ENCODE results near the gene ZFAND5.

Gene ZFAND5, protein sequence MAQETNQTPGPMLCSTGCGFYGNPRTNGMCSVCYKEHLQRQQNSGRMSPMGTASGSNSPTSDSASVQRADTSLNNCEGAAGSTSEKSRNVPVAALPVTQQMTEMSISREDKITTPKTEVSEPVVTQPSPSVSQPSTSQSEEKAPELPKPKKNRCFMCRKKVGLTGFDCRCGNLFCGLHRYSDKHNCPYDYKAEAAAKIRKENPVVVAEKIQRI

DNA sequence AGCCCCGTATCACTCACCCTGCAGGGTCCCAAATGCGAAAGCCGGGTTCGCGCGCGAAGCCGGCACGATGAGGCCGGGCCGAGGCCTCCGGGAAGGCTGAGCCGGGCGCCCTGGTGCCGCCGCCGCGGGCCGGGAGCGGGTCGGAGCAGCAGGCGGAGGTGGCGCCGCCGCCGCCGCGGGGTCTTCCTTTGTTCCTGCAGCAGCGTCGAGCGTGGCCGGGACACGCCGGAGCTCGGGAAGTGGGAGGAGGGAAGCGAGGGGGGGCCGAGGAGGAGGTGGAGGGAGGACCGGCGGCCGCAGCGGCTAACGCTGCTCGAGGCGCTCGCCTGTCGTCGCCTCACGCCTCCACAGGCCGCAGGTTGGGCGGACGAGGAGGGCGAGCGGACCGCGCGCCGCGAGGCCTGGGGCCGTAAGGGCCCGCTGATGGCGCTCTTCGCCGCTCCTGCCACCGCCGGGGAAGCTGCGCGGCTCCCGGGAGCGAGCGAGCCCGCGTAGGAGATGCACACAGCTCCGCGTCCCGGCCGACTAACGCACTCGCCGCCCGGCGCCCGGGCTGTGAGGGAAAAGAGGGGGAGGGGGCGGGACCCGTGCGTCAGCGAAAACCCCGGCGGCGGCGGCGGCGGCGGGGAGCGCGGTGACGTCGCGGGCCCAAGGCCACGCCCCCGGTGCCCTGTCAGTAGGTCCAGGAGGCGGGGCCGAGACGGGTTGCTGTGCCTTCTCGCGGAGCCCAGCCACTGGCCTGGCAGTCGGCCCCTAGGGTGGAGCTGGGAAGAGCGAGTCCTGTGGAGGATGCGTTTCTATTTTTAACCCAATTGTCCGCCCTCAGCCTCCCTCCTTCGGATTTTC, at the start of gene ZFAND5:
Gene ZFAND5, minus strand, starts transcription at position 530 of the 846 bp plus-strand sequence. CDS start 4,430 bp downstream, outside the sequence.
- peak; percentile 79 for DNase-seq (ENCODE audit: low read depth)

DNA sequence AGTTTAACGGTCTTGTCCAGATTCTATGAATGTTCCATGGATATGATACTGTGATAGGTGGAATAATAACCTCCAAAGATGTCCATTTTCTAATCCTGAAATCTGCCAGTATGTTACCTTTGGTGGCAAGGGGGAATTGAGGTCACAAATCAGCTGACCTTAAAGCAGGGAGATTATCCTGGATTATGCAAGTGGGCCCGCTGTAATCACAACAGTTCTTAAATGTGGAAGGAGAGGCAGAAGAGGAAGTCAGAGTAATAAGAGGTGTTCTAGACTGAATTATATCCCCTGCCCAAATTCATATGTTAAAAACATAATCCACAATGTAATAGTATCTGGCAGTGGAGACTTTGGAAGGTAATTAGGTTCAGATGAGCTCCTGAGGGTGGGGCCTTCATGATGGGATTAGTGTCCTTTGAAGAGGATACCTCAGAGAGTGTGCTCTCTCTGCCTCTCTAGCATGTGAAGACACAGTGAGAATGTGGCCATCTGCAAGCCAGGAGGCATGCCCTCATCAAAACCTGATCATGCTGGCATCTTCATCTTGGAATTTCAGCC, 47.6 kb upstream of the ZFAND5 start:
- no peak for DNase-seq (ENCODE audit: low read depth)

DNA sequence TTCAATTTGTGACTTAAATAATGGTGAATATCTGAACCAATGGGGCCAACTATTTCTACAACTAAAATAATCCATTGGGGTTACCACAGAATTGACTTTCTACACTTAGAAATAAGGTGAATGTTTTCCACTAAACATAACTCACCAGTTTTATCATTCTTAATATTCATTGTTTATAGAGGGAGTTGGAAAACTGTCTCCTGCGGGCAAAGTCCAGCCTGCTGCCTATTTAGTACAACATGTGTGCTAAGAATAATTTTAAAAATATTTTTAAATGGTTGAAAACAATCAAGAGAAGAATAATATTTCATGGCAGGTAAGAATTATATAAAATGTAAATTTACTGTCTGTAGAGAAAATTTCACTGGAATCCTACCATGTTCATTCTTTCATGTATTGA, 45.2 kb upstream of the ZFAND5 start:
- DNase-seq (ENCODE audit: low read depth), result no peak

- no peak for DNase-seq (ENCODE audit: low read depth)
Measured at GRCh38 chr9:72407114-72407513, 42.1 kb upstream of the ZFAND5 start.

DNA sequence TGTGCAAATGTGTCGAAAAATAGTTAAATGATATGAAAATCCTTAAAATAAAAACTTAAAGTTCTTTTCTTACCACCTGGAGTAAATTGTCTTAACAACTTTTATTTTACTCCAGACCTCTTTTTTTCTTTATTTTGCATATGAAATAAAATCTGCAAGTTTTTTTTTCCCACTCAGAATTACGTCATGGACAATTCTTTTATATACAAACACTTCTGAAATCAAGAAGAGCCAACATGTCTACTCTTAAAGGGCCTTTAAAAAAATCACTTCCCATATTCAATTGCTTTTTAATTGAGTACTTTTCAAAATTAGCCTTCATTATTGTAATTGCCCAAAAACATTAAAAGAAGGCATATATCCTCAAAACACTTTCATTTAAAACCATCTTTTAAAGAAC, 37.7 kb upstream of the ZFAND5 start:
- DNase-seq (ENCODE audit: low read depth), result no peak

- DNase-seq (ENCODE audit: low read depth), result no peak
Measured at GRCh38 chr9:72401396-72401795, 36.4 kb upstream of the ZFAND5 start.

DNA sequence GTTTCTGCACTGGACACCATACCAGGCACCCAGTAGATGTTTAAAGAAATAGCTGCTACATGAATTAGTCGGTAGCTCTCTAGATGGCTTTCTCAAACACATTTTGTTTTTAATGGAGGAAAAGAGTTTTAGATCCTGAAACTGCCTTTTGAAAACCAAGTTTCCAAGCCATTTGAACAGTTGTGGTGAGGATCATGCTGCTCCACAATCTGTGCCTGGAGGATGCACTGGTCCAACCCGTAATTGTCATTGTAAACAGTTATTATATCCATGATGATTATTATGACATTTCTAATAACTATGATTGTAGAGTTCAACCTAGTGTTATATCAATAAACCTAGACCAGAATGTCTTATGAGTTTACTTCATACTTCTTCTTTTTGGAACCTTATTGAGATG, 35.9 kb upstream of the ZFAND5 start:
- no peak for DNase-seq (ENCODE audit: low read depth)

DNA sequence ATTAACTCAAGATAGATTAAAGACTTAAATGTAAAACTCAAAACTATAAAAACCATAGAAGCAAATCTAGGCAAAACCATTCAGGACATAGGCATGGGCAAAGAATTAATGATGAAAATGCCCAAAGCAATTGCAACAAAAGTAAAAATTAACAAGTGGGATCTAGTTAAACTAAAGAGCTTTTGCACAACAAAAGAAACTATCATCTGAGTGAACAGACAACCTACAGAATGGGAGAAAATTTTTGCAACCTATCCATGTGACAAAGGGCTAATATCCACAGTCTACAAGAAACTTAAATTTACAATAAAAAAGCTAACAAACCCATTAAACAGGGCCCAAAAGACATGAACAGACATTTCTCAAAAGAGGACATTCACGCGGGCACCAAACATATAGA, 34.4 kb upstream of the ZFAND5 start:
- DNase-seq (ENCODE audit: low read depth), result no peak

DNA sequence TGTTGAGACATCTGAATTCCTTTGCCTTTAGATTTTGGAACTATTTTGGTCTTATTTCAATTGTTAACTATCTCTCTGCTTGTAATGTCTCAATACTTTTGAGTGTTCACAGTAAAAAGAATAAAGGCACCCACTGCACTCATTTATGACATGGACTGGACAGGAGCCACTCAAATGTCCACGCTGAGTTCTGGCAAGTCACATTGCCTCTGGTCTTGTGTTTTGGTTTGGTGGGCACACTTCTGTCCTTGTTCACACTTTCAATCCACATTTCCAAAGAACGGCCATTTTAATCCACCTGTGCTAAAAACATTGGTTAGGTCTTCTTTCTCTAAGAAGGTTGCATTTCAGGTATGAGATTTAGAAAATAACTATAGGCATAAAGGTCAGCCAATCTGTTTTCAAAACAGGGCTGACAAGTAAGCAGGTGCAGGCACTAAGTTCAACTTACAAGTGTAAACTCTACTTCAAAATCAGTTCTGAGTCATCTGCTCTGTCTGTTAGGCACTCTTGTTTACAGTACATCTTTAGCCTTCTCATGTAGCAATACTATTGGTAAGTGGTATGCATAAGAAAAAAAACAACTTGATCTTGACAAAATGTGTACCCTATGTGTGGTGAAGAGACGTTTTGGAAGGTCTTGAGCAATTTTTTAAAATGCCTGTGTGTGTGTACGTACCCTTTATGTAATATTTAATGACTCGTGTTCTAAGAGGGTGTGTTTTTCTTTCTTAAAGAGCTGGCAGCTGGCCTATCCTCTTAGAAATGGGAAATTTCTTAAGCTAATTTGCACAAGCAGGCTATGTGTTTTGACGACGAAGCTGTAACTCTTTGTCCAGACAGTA, 31.5 kb upstream of the ZFAND5 start:
- DNase-seq (ENCODE audit: low read depth), result no peak

DNA sequence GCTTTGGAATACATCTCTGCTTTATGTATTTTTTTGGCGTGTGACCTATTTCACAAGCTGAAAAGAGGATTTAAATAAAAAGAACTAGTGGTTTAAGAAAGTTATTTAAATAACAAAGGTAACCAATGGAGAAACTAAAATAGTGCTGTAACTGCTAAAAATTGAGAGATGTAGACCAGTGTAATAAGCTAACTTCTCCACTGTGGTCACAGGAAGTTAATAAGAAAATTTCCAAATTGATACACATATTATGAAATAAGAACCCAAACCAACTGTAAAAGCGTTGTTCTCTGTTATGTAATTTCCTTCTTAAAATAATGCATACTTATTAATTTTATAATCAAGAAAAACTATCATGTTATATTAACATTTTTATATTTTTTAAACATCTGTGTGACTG, 29.1 kb upstream of the ZFAND5 start:
- no peak for DNase-seq (ENCODE audit: low read depth)

GRCh38 chr9:72390907-72391306, 25.9 kb upstream of the ZFAND5 start:
- DNase-seq (ENCODE audit: low read depth), result no peak

- DNase-seq (ENCODE audit: low read depth), result no peak
Measured at GRCh38 chr9:72386186-72386585, 21.2 kb upstream of the ZFAND5 start.

DNA sequence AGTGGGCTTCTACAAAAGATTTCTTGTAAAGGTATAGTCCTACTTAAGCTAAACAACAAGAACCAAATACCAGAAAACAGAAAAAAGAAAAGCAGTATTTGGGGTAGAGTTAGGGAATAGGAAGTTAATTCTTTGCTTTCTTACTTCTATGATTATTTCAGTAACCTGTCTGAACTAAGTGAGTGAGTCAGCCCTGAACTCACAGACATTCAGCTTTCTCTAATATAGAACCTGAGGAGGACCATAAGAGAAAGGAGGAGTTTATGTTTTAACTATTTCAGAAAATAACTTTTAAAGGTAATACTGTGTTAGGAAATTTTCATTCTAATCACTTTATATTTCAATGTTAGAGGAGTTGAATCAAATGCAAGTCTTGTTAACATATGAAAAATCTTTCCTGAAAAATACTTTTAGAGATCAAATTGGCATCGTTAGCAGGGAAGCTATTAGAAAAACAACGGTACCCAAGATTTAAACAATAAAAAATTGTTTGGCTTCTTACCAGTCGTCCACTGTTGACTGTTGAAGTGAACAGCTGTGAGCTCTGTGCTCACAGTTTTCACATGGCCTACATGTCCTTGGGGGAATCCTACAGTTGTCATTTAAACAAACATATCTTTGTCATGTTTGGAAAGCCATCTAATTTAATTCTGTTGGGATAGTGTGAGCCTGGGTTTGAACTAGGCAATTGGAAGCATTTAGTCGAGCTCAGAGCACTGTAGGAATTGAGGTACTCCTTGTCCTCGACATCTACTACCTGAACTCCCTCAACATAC, 19.9 kb upstream of the ZFAND5 start:
- DNase-seq (ENCODE audit: low read depth), result no peak

DNA sequence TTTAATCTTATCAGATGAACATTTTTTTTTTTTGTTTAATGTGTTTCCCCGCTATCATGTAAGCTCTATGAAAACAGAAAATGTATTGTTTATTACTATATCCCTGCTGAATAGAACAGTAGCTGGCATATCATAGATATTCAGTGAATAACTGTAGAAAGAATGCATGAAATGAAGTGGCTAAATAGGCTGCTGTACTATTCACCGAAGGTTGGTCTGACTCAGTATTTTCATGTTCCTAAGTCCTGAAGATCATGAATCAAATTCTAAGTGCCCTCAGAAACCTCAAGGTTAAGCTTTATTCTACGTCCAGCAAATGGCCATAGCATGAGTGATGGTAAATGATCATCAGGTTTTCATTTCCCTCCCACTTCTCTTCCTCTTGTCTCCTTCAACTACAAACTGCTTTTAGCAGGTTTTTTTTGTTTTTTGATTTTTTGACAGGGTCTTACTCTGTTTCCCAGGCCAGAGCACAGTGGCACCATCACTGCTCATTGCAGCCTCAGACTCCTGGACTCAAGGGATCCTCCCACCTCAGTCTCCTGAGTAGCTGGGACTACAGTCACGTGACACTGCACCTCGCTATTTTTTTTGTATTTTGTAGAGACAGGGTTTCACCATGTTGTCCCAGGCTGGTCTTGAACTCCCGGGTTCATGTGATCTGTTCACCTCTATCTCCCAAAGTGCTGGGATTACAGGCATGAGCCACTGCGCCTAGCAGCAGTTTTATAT, 19.1 kb upstream of the ZFAND5 start:
- no peak for DNase-seq (ENCODE audit: low read depth)

GRCh38 chr9:72382405-72382804, 17.4 kb upstream of the ZFAND5 start:
- DNase-seq (ENCODE audit: low read depth), result no peak

DNA sequence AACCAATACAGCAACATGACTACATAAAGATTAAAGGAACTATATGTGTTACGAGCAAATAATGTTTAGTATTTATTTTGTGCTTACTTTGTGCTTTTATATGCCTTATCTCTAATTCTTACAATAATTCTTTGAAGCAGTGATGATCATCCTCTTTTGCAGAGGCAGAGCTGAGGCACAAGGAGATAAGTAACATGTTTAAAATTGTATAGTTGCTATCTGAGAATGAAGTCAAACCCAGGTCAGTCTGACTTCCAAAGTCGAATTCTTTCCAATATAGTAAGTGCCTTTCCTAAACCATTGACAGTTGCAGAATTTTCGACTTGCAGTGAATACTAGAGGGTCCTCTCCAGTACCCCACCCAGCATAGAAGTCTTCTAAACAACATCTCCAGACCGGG, 12.0 kb upstream of the ZFAND5 start:
- no peak for DNase-seq (ENCODE audit: low read depth)

DNA sequence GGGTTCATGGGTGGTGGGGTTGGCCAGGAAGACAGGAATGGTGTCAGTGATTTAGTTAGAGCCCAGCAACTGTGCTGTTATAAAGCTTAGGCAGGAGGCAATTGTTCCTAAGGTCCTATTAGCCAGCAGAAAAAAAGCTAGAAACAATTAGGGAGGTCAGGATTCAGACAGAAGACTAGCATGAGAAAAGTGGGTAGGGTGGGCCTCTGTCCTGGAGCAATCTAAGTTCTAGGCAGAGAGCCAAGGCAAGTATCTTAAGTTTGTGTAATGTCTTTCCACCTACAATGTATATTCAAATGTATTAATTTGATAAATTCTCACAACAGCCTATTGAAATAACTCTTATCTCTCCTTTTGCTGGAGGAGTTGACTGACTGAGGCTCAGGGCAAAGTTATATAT, 6.1 kb upstream of the ZFAND5 start:
- no peak for DNase-seq (ENCODE audit: low read depth)

GRCh38 chr9:72365525-72366256, 683 bp upstream of the ZFAND5 start:
- DNase-seq (ENCODE audit: low read depth), result peak; percentile 20

DNA sequence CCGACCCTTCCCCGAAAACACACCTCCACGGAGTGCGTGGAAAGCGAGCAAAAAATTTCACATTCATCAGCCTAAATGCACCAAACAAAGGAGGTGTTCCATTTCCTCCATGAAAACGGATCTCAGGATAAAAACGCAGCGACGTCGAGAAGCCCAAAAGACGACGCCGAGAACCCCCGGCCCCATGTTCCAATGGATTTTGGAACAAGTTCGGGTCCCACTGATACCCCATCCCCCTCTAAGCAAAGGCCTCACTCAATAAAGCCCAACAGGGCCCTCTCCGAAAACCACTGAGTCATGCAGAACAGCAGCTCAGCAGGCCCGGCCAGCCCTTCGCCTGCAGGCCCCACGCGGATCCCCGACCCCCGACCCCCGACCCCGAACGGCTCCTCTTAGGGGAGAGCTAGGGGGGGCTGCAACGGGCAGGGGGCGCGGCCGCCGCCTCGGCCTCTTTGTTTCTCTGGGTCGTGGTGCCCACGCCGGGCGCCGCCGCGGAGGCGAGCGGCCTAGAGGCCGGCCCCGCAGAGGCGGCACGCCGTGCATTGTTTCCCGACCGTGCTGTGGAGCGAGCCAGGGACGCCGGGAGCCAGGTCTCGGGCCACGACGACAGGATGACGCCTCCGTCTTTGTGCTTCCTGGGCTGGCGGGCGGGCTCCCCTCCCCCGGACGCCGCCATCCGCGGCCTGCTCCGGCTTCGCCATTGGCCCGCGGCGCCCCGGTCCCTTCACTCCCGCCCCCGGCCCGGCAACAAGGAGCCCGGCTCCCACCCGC, 915 bp downstream of the ZFAND5 start:
- peak; percentile 48 for DNase-seq (ENCODE audit: low read depth)

Data from stimulated activated CD8-positive, alpha-beta memory T cell treated with anti-CD3 and anti-CD28 coated beads, Interleukin-15, amount 100 ng/mL, for 24 hours (primary cell).